HCT116 (cell line): ENCODE data around the gene CDK2. TPM values are rescaled to one million over a fixed set of nuclear protein-coding genes. Genes with fewer than 3 reads are reported as not detected.

Experiments used
- ATAC-seq: fragments of 200-7000 bp; cut with Tn5 transposase; 2 replicates; pipeline ENCODE4 v1.9.1; 2020; ENCODE audit warnings: mild to moderate bottlenecking, moderate library complexity
- BruUV-seq: library from RNA; stranded (reverse); fragments of 400-500 nt; replicated peaks from 2 replicates; lab custom pipeline; 2021; lab: Mats Ljungman, UMichigan
- CTCF ChIA-PET: fragments of 300-600 bp; sonication (Branson Sonifier 250); formaldehyde crosslinking; loops from one replicate; lab custom pipeline; 2021; ENCODE audit warnings: antibody characterized with exemption; lab: Charles Lee
- POLR2A ChIA-PET: fragments of 300-600, 350-600 bp; sonication (Branson Sonifier 250); formaldehyde crosslinking; loops from one replicate; lab custom pipeline; 2021; ENCODE audit warnings: antibody characterized with exemption; lab: Charles Lee
- RAD21 ChIA-PET, 2 experiments: fragments of 300-600 bp; sonication (Branson Sonifier 250); formaldehyde crosslinking; loops; one replicate each; lab custom pipeline; 2023; ENCODE audit warnings: low total read pairs in 2 of 2; ENCODE audit not compliant: uncharacterized antibody in 2 of 2, unreplicated experiment in 2 of 2, low non-redundant PET in 1 of 2; lab: Charles Lee
- DNase-seq: peaks from one replicate; pipeline ENCODE4 v3.0.0-alpha.2; 2010; ENCODE audit warnings: low read depth, low spot score
- H2AFZ ChIP-seq: fragments of 200-600 bp; shearing (Covaris generic), sonication (generic); 2 replicates; pipeline ENCODE4 v1.6.1; 2017; ENCODE audit warnings: low read depth, mixed run types, mixed read lengths, antibody characterized with exemption, low read length; ENCODE audit not compliant: poor library complexity, severe bottlenecking
- H3K27ac ChIP-seq: 2 replicates; pipeline ENCODE4 v1.5.1; 2012; ENCODE audit warnings: low read depth, low read length
- H3K27me3 ChIP-seq: fragments of 200-600 bp; sonication (generic); 2 replicates; pipeline ENCODE4 v1.6.1; 2016; ENCODE audit warnings: mixed run types, low read length, mixed read lengths; ENCODE audit not compliant: insufficient read depth
- H3K36me3 ChIP-seq, 2 experiments: fragments of 200-500 bp in 1 of 2; fragments of 200-600 bp in 1 of 2; sonication (Bioruptor generic) in 1 of 2; sonication (generic) in 1 of 2; 2 replicates each; pipeline versions ENCODE4 v1.5.1 to v1.6.1; 2014 to 2016; ENCODE audit warnings: low read length in 2 of 2, inconsistent platforms in 1 of 2, mixed read lengths in 1 of 2, mixed run types in 1 of 2; ENCODE audit not compliant: insufficient read depth in 2 of 2, control insufficient read depth in 1 of 2
- H3K4me1 ChIP-seq, 2 experiments: fragments of 200-600 bp in 1 of 2; sonication (generic) in 1 of 2; 2 replicates each; pipeline versions ENCODE4 v1.5.1 to v1.6.1; 2012 to 2017; ENCODE audit warnings: low read length in 2 of 2, inconsistent platforms in 1 of 2, mild to moderate bottlenecking in 1 of 2, mixed read lengths in 1 of 2, mixed run types in 1 of 2, moderate library complexity in 1 of 2; ENCODE audit not compliant: insufficient read depth in 2 of 2, control insufficient read depth in 1 of 2
- H3K4me2 ChIP-seq: fragments of 200-600 bp; sonication (generic); 2 replicates; pipeline ENCODE4 v1.6.1; 2017; ENCODE audit warnings: mixed run types, low read length, mixed read lengths
- H3K4me3 ChIP-seq, 2 experiments: fragments of 200-600 bp in 1 of 2; sonication (generic) in 1 of 2; replicated peaks in 1 of 2; 2 replicates each; pipeline ENCODE4 v1.5.1; 2011 to 2016; ENCODE audit warnings: low read length in 2 of 2, control low read depth in 1 of 2, low read depth in 1 of 2, mild to moderate bottlenecking in 1 of 2, mixed read lengths in 1 of 2, mixed run types in 1 of 2
- H3K79me2 ChIP-seq: fragments of 200-600 bp; sonication (generic); 2 replicates; pipeline ENCODE4 v1.6.1; 2017; ENCODE audit warnings: mild to moderate bottlenecking, mixed run types, low read length, moderate library complexity, mixed read lengths; ENCODE audit not compliant: insufficient read depth
- H3K9ac ChIP-seq: fragments of 200-600 bp; sonication (generic); 2 replicates; pipeline ENCODE4 v1.6.1; 2016; ENCODE audit warnings: low read length, mixed read lengths
- H3K9me2 ChIP-seq: fragments of 200-600 bp; sonication (generic), shearing (Covaris generic); 2 replicates; pipeline ENCODE4 v1.6.1; 2017; ENCODE audit warnings: mixed run types, mild to moderate bottlenecking, moderate library complexity; ENCODE audit not compliant: insufficient read depth
- H3K9me3 ChIP-seq, 2 experiments: fragments of 200-500 bp in 1 of 2; fragments of 200-600 bp in 1 of 2; sonication (Bioruptor generic) in 1 of 2; sonication (generic) in 1 of 2; 2 replicates each; pipeline ENCODE4 v1.6.1; 2014 to 2017; ENCODE audit warnings: low read length in 2 of 2, mixed read lengths in 2 of 2, inconsistent platforms in 1 of 2, low read depth in 1 of 2, mild to moderate bottlenecking in 1 of 2, mixed run types in 1 of 2, moderate library complexity in 1 of 2; ENCODE audit not compliant: control insufficient read depth in 1 of 2, insufficient read depth in 1 of 2
- H4K20me1 ChIP-seq: fragments of 200-600 bp; sonication (generic), shearing (Covaris generic); 2 replicates; pipeline ENCODE4 v1.6.1; 2017; ENCODE audit warnings: mixed run types, mild to moderate bottlenecking, moderate library complexity; ENCODE audit not compliant: insufficient read depth
- JUND ChIP-seq: IDR thresholded peaks from 2 replicates; pipeline ENCODE4 v1.6.1; 2012
- POLR2A ChIP-seq: IDR thresholded peaks from 2 replicates; pipeline ENCODE4 v1.7.0; 2011; ENCODE audit warnings: borderline replicate concordance; ENCODE audit not compliant: insufficient read depth, insufficient read length; ENCODE audit errors: extremely low read depth
- SIN3A ChIP-seq: IDR thresholded peaks from 2 replicates; pipeline ENCODE4 v1.6.1; 2012; ENCODE audit warnings: low read depth
- SRF ChIP-seq: IDR thresholded peaks from 2 replicates; pipeline ENCODE4 v1.6.1; 2012; ENCODE audit warnings: low read depth
- TCF7L2 ChIP-seq: IDR thresholded peaks from 2 replicates; pipeline ENCODE4 v1.7.0; 2011; ENCODE audit warnings: borderline replicate concordance, inconsistent platforms; ENCODE audit not compliant: insufficient read depth, insufficient read length; ENCODE audit errors: extremely low read depth
- YY1 ChIP-seq: IDR thresholded peaks from 2 replicates; pipeline ENCODE4 v1.6.1; 2011; ENCODE audit warnings: low read length, low read depth, moderate library complexity, mild to moderate bottlenecking; ENCODE audit not compliant: insufficient replicate concordance; ENCODE audit errors: extremely low read depth
- ZFX ChIP-seq: fragments of 450-650 bp; IDR thresholded peaks from 2 replicates; pipeline ENCODE4 v1.6.1; 2017
- ZNF274 ChIP-seq: fragments of 200-500 bp; sonication (Bioruptor generic); IDR thresholded peaks from 2 replicates; pipeline ENCODE4 v1.6.1; 2014; ENCODE audit warnings: mild to moderate bottlenecking, low read depth, low read length, inconsistent platforms
- intact Hi-C: fragments of 100-400 bp; cut with micrococcal nuclease; formaldehyde crosslinking; loops from 2 replicates; pipeline ENCODE4 v1.10.0; 2022
- total RNA-seq: library from RNA; stranded (reverse); gene quantifications from one replicate; pipeline ENCODE4 v1.2.1, GENCODE V29; 2021; ENCODE audit not compliant: unreplicated experiment
- TF ChIP-seq, protein P1 (sequence below): IDR thresholded peaks from 2 replicates; pipeline ENCODE4 v1.6.1; 2012
- TF ChIP-seq, protein P2 (sequence below): IDR thresholded peaks from 2 replicates; pipeline ENCODE4 v1.6.1; 2012; ENCODE audit warnings: low read depth
- TF ChIP-seq, protein P3 (sequence below): IDR thresholded peaks from 2 replicates; pipeline ENCODE4 v1.6.1; 2012

The CDK2 gene
- total RNA-seq, 1 experiment from 2014 or later, result 90.9 TPM

DNA sequence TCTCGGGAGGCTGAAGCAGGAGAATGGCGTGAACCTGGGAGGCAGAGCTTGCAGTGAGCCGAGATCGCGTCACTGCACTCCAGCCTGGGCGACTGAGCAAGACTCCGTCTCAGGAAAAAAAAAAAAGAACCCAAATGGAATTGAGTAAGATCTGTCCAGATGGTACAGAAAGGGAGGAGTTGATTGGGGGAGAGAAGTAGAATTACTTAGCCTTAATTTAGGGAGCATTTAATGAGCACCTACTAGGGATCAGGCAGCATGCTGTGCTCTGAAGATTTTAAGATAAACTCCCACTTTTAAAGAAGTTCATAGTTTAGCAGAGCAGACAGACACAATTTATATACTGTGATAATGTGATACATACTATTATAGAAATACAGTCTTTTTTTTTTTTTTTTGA, 11.8 kb downstream of the CDK2 start:
- no peak overlapping the region for H2AFZ ChIP-seq
- ChIA-PET POLR2A (no interaction called here), RAD21 (no interaction called here), CTCF (interaction anchor here (1.1 kb wide), 1 partner anchor 18 kb away, joined by 3 read pairs; no protein-coding TSS in a partner anchor)
- H3K4me1 ChIP-seq, result peaks cover 12 to 24% of the 10 kb centered on the region in 2 experiments
- no peak overlapping the region for H3K27ac ChIP-seq
- H3K9ac ChIP-seq, result no peak overlapping the region
- ATAC-seq (no peak), DNase-seq (no peak)
- H4K20me1 ChIP-seq, result no peaks in the 10 kb centered on the region
- H3K4me2 ChIP-seq, result no peak overlapping the region
- no peak overlapping the region for H3K4me3 ChIP-seq
- no peaks in the 10 kb centered on the region for H3K9me2 ChIP-seq
- no peaks in the 10 kb centered on the region for H3K36me3 ChIP-seq
- no TSS peak for BruUV-seq
- no peaks in the 10 kb centered on the region for H3K27me3 ChIP-seq
- H3K79me2 ChIP-seq, result peaks cover 18% of the 10 kb centered on the region; the same call in 1 of the 2 replicates
- no peaks in the 10 kb centered on the region for H3K9me3 ChIP-seq
- no peak for TF ChIP-seq ZFX
- TF ChIP-seq YY1, result no peak
- intact Hi-C loops, result no loop called here

DNA sequence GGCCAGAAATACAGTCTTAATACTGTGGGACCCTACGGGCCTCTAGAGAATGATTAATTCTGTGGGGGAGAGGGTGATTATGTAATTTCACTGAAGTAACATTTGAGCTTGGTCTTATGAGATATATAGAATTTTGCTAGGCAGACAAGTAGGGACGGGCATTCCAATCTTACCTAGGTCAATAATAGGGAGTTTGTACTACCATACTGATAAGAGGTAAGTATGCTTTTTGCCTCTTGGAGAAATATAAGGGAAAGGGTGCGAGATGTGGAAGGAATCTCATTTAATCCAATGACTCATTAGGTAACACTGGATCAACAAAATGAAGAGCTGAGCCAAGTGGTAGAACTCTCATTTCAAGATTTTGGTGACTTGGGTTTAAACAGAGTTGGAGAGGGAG, 12.4 kb downstream of the CDK2 start:
- Histone ChIP-seq H3K4me2 (no peak overlapping the region), H4K20me1 (no peaks in the 10 kb centered on the region), H3K9ac (no peak overlapping the region), H3K27ac (no peak overlapping the region), H3K79me2 (peaks cover 19% of the 10 kb centered on the region; the same call in 1 of the 2 replicates), H3K9me3 (no peaks in the 10 kb centered on the region), H3K4me1 (peaks cover 12 to 23% of the 10 kb centered on the region in 2 experiments), H2AFZ (no peak overlapping the region), H3K36me3 (no peaks in the 10 kb centered on the region; a peak in 1 of 4 replicates), H3K9me2 (no peaks in the 10 kb centered on the region), H3K4me3 (no peak overlapping the region), H3K27me3 (no peaks in the 10 kb centered on the region)
- TF ChIP-seq POLR2A (no peak), TCF7L2 (no peak), ZNF274 (no peak), JUND (no peak), SIN3A (no peak), SRF (no peak)
- TF ChIP-seq, protein P1, sequence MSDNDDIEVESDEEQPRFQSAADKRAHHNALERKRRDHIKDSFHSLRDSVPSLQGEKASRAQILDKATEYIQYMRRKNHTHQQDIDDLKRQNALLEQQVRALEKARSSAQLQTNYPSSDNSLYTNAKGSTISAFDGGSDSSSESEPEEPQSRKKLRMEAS, result no peak
- TF ChIP-seq, protein P2, sequence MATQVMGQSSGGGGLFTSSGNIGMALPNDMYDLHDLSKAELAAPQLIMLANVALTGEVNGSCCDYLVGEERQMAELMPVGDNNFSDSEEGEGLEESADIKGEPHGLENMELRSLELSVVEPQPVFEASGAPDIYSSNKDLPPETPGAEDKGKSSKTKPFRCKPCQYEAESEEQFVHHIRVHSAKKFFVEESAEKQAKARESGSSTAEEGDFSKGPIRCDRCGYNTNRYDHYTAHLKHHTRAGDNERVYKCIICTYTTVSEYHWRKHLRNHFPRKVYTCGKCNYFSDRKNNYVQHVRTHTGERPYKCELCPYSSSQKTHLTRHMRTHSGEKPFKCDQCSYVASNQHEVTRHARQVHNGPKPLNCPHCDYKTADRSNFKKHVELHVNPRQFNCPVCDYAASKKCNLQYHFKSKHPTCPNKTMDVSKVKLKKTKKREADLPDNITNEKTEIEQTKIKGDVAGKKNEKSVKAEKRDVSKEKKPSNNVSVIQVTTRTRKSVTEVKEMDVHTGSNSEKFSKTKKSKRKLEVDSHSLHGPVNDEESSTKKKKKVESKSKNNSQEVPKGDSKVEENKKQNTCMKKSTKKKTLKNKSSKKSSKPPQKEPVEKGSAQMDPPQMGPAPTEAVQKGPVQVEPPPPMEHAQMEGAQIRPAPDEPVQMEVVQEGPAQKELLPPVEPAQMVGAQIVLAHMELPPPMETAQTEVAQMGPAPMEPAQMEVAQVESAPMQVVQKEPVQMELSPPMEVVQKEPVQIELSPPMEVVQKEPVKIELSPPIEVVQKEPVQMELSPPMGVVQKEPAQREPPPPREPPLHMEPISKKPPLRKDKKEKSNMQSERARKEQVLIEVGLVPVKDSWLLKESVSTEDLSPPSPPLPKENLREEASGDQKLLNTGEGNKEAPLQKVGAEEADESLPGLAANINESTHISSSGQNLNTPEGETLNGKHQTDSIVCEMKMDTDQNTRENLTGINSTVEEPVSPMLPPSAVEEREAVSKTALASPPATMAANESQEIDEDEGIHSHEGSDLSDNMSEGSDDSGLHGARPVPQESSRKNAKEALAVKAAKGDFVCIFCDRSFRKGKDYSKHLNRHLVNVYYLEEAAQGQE, result no peak
- TF ChIP-seq, protein P3, sequence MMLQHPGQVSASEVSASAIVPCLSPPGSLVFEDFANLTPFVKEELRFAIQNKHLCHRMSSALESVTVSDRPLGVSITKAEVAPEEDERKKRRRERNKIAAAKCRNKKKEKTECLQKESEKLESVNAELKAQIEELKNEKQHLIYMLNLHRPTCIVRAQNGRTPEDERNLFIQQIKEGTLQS, result no peak
- BruUV-seq, result no TSS peak
- intact Hi-C loops, result no loop called here
- RAD21 ChIA-PET, result no interaction called here
- no peak for ATAC-seq
- POLR2A ChIA-PET, result no interaction called here
- no peak for DNase-seq
- CTCF ChIA-PET, result no interaction called here
